H9 (cell line): ENCODE data around the gene CDCA3. TPM values are rescaled to one million over a fixed set of nuclear protein-coding genes. Genes with fewer than 3 reads are reported as not detected.
A peak's percentile ranks its signal among the peaks of the same experiment; 100 is the strongest.
"Not testable (repeated sequence)": the region's sequence is repeated elsewhere in the genome, so short reads cannot be mapped to it uniquely, and the experiment has no call there.

Experiments
- DNase-seq: peaks from one replicate; pipeline ENCODE4 v3.0.0-alpha.2; 2017
- H2AFZ ChIP-seq: one replicate; pipeline ENCODE4 v1.6.1; 2013; ENCODE audit warnings: mild to moderate bottlenecking, low read length, control low read depth, moderate library complexity
- H2AK5ac ChIP-seq: 2 replicates; pipeline ENCODE4 v1.6.1; 2013; ENCODE audit warnings: low read length, control low read depth, mixed read lengths; ENCODE audit not compliant: insufficient read length
- H2BK120ac ChIP-seq: one replicate; pipeline ENCODE4 v1.6.1; 2013; ENCODE audit warnings: low read depth, mild to moderate bottlenecking, low read length, control low read depth, inconsistent platforms; ENCODE audit not compliant: poor library complexity, severe bottlenecking
- H2BK12ac ChIP-seq: 2 replicates; pipeline ENCODE4 v1.6.1; 2013; ENCODE audit warnings: low read length, control low read depth, mixed read lengths, low read depth; ENCODE audit not compliant: insufficient read length
- H2BK15ac ChIP-seq: 2 replicates; pipeline ENCODE4 v1.6.1; 2013; ENCODE audit warnings: low read depth, low read length, control low read depth
- H2BK20ac ChIP-seq: one replicate; pipeline ENCODE4 v1.6.1; 2013; ENCODE audit warnings: low read depth, mild to moderate bottlenecking, low read length, control low read depth, inconsistent platforms; ENCODE audit not compliant: poor library complexity, severe bottlenecking
- H2BK5ac ChIP-seq: 2 replicates; pipeline ENCODE4 v1.6.1; 2013; ENCODE audit warnings: low read length, control low read depth, mixed read lengths; ENCODE audit not compliant: insufficient read length
- H3K14ac ChIP-seq: 2 replicates; pipeline ENCODE4 v1.6.1; 2013; ENCODE audit warnings: low read length, control low read depth; ENCODE audit not compliant: insufficient read depth
- H3K18ac ChIP-seq: 2 replicates; pipeline ENCODE4 v1.6.1; 2013; ENCODE audit warnings: low read depth, mild to moderate bottlenecking, mixed read lengths, low read length, control low read depth; ENCODE audit not compliant: insufficient read length
- H3K23ac ChIP-seq: 2 replicates; pipeline ENCODE4 v1.6.1; 2013; ENCODE audit warnings: low read length, control low read depth, mixed read lengths, low read depth; ENCODE audit not compliant: insufficient read length
- H3K23me2 ChIP-seq: 2 replicates; pipeline ENCODE4 v1.6.1; 2013; ENCODE audit warnings: low read depth, mild to moderate bottlenecking, mixed read lengths, low read length, control low read depth; ENCODE audit not compliant: insufficient read length, poor library complexity, severe bottlenecking
- H3K27ac ChIP-seq: 2 replicates; pipeline ENCODE4 v1.5.1; 2013; ENCODE audit warnings: low read length, control low read depth, mixed read lengths, low read depth; ENCODE audit not compliant: insufficient read length
- H3K27me3 ChIP-seq: 2 replicates; pipeline ENCODE4 v1.6.1; 2013; ENCODE audit warnings: low read length, control low read depth, inconsistent platforms; ENCODE audit not compliant: insufficient read depth
- H3K4ac ChIP-seq: 2 replicates; pipeline ENCODE4 v1.6.1; 2013; ENCODE audit warnings: low read depth, mild to moderate bottlenecking, control low read depth, inconsistent platforms, low read length, moderate library complexity
- H3K4me1 ChIP-seq: 2 replicates; pipeline ENCODE4 v1.6.1; 2013; ENCODE audit warnings: low read length, control low read depth, inconsistent platforms; ENCODE audit not compliant: insufficient read depth
- H3K4me2 ChIP-seq: 2 replicates; pipeline ENCODE4 v1.6.1; 2013; ENCODE audit warnings: low read length, control low read depth, mixed read lengths; ENCODE audit not compliant: insufficient read length, insufficient read depth
- H3K56ac ChIP-seq: 2 replicates; pipeline ENCODE4 v1.6.1; 2013; ENCODE audit warnings: low read depth, mild to moderate bottlenecking, mixed read lengths, low read length, control low read depth; ENCODE audit not compliant: insufficient read length
- H3K79me1 ChIP-seq: 2 replicates; pipeline ENCODE4 v1.6.1; 2013; ENCODE audit warnings: low read depth, mild to moderate bottlenecking, moderate library complexity, low read length, control low read depth, inconsistent platforms; ENCODE audit not compliant: insufficient read depth, poor library complexity, severe bottlenecking
- H3K79me2 ChIP-seq: 2 replicates; pipeline ENCODE4 v1.6.1; 2013; ENCODE audit warnings: low read length, control low read depth, inconsistent platforms; ENCODE audit not compliant: insufficient read depth
- H3K9ac ChIP-seq: 2 replicates; pipeline ENCODE4 v1.6.1; 2013; ENCODE audit warnings: low read length, control low read depth, mixed read lengths; ENCODE audit not compliant: insufficient read length; ENCODE audit errors: extremely low read depth
- H3K9me3 ChIP-seq: one replicate; pipeline ENCODE4 v1.6.1; 2013; ENCODE audit warnings: low read depth, low read length, inconsistent platforms; ENCODE audit not compliant: control insufficient read depth
- H3T11ph ChIP-seq: one replicate; pipeline ENCODE4 v1.6.1; 2013; ENCODE audit warnings: mild to moderate bottlenecking, low read length, control low read depth, inconsistent platforms
- H4K20me1 ChIP-seq: one replicate; pipeline ENCODE4 v1.6.1; 2013; ENCODE audit not compliant: control insufficient read depth, insufficient read length, insufficient read depth
- H4K5ac ChIP-seq: 2 replicates; pipeline ENCODE4 v1.6.1; 2013; ENCODE audit warnings: low read depth, mild to moderate bottlenecking, mixed read lengths, low read length, control low read depth; ENCODE audit not compliant: insufficient read length
- H4K8ac ChIP-seq: replicated peaks from 2 replicates; pipeline ENCODE4 v1.6.1; 2013; ENCODE audit warnings: low read length, control low read depth, mixed read lengths, low read depth; ENCODE audit not compliant: insufficient read length
- H4K91ac ChIP-seq: 2 replicates; pipeline ENCODE4 v1.6.1; 2013; ENCODE audit warnings: low read depth, mild to moderate bottlenecking, moderate library complexity, mixed read lengths, low read length, control low read depth; ENCODE audit not compliant: insufficient read length
- H3K27ac Mint-ChIP-seq, 3 experiments: 2 replicates in 2 of 3; 3 replicates in 1 of 3; pipeline ENCODE4 v1.8.0; 2020 to 2021; ENCODE audit warnings: mixed read lengths in 3 of 3, mild to moderate bottlenecking in 1 of 3, moderate library complexity in 1 of 3
- H3K27me3 Mint-ChIP-seq: 2 replicates; pipeline ENCODE4 v1.8.0; 2021; ENCODE audit warnings: low read depth, mild to moderate bottlenecking, moderate library complexity, mixed read lengths
- H3K36me3 Mint-ChIP-seq, 3 experiments: 2 replicates in 2 of 3; 3 replicates in 1 of 3; pipeline ENCODE4 v1.8.0; 2020 to 2021; ENCODE audit warnings: low read depth in 3 of 3, mixed read lengths in 3 of 3; ENCODE audit not compliant: insufficient read depth in 1 of 3
- H3K4me1 Mint-ChIP-seq, 2 experiments: 2 replicates each; pipeline ENCODE4 v1.8.0; 2020; ENCODE audit warnings: mixed read lengths in 2 of 2
- H3K4me3 Mint-ChIP-seq, 2 experiments: 2 replicates in 1 of 2; 3 replicates in 1 of 2; pipeline ENCODE4 v1.8.0; 2020 to 2021; ENCODE audit warnings: mild to moderate bottlenecking in 2 of 2, mixed read lengths in 2 of 2, moderate library complexity in 1 of 2
- H3K9me3 Mint-ChIP-seq, 2 experiments: 2 replicates in 1 of 2; 3 replicates in 1 of 2; pipeline ENCODE4 v1.8.0; 2020; ENCODE audit warnings: mild to moderate bottlenecking in 2 of 2, mixed read lengths in 2 of 2, moderate library complexity in 1 of 2
- CTCF ChIP-seq: fragments of 200-600 bp; sonication (generic); conservative IDR thresholded peaks from 3 replicates; pipeline ENCODE4 v1.8.0; 2021; ENCODE audit warnings: antibody characterized with exemption, mild to moderate bottlenecking
- WGBS: extraction: QIAGEN DNeasy Blood & Tissue Kit; methylation state at CpG from one replicate; pipeline ENCODE4 v1.1.7; 2013; ENCODE audit warnings: missing lambda C conversion rate, low lambda C conversion rate, mixed read lengths; ENCODE audit not compliant: insufficient read length; ENCODE audit errors: extremely low coverage; 5-methylcytosine and 5-hydroxymethylcytosine counted together
- total RNA-seq: library from RNA; stranded (reverse); gene quantifications from 2 replicates; pipeline ENCODE4 v1.2.1, GENCODE V29; 2021

Gene CDCA3
- total RNA-seq, 1 experiment from 2014 or later, result 45.1 TPM

GRCh38 chr12:6883252-6883651 is 32.2 kb upstream of the CDCA3 start:
- Mint-ChIP-seq H3K27ac (no peak overlapping the region), H3K9me3 (no peaks in the 10 kb centered on the region), H3K4me3 (no peak overlapping the region), H3K27me3 (no peaks in the 10 kb centered on the region), H3K4me1 (peaks cover 22 to 32% of the 10 kb centered on the region in 2 experiments), H3K36me3 (peaks cover 0 to 32% (median 22%) of the 10 kb centered on the region in 3 experiments; a peak in 4 of 7 replicates)
- Histone ChIP-seq H3K14ac (no peak overlapping the region), H4K91ac (no peak overlapping the region), H4K8ac (no peak overlapping the region), H3K4ac (no peak overlapping the region), H3K9ac (no peak overlapping the region), H3T11ph (no peak overlapping the region), H2AK5ac (no peak overlapping the region), H3K23me2 (no peaks in the 10 kb centered on the region), H2BK20ac (no peak overlapping the region), H3K27ac (no peak overlapping the region), H2BK120ac (no peak overlapping the region), H3K79me2 (no peaks in the 10 kb centered on the region), H4K5ac (no peak overlapping the region), H3K27me3 (no peaks in the 10 kb centered on the region), H2BK12ac (no peak overlapping the region), H3K79me1 (no peaks in the 10 kb centered on the region), H3K9me3 (no peaks in the 10 kb centered on the region), H3K18ac (no peak overlapping the region), H2BK15ac (no peak overlapping the region), H3K56ac (no peak overlapping the region), H2BK5ac (no peak overlapping the region), H3K23ac (no peak overlapping the region), H3K4me2 (no peak overlapping the region), H2AFZ (no peak overlapping the region), H3K4me1 (peaks cover 2% of the 10 kb centered on the region; the same call in 1 of the 2 replicates), H4K20me1 (no peaks in the 10 kb centered on the region)
- TF ChIP-seq CTCF, result no peak
- DNase-seq, result no peak
- no CpG with 5 or more reads among the region's 5 CpGs for WGBS

GRCh38 chr12:6879824-6880223 is 28.7 kb upstream of the CDCA3 start:
- H3K4ac ChIP-seq, H3K27ac ChIP-seq: not testable (repeated sequence)
- H3K36me3 Mint-ChIP-seq, result peaks cover 2 to 45% (median 30%) of the 10 kb centered on the region in 3 experiments; a peak in 4 of 7 replicates

More at GRCh38 chr12:6879824-6880223, 28.7 kb upstream of the CDCA3 start:
- not testable (repeated sequence) for H3K23ac ChIP-seq, H3K14ac ChIP-seq, H2BK120ac ChIP-seq, H3K79me1 ChIP-seq, H4K5ac ChIP-seq, H3K4me3 Mint-ChIP-seq, H3K18ac ChIP-seq, H3K23me2 ChIP-seq, H2BK12ac ChIP-seq, H2AK5ac ChIP-seq, H4K91ac ChIP-seq, H3K9me3 ChIP-seq, H3K9ac ChIP-seq, H3K27me3 ChIP-seq, H2BK5ac ChIP-seq, H4K20me1 ChIP-seq, H3K56ac ChIP-seq, H2AFZ ChIP-seq, H3K9me3 Mint-ChIP-seq, H3K79me2 ChIP-seq, H3K4me1 ChIP-seq, DNase-seq, H3T11ph ChIP-seq, H4K8ac ChIP-seq, H3K4me1 Mint-ChIP-seq, H3K27me3 Mint-ChIP-seq, H2BK20ac ChIP-seq, H3K4me2 ChIP-seq
- H3K27ac Mint-ChIP-seq, result peak overlapping the region in 2 of 3 experiments; percentile 36 to 39; a peak in 1 of 7 replicates
- no CpG with 5 or more reads among the region's 11 CpGs for WGBS
- H2BK15ac ChIP-seq, result peak overlapping the region; percentile 9; the same call in 1 of the 2 replicates
